T-helper 2 cell treated with Interferon-gamma antibody and Interleukin-4, amounts not matched to agents 5 μg/mL and 100 μg/mL, for 36 hours (primary cell): ENCODE measurements around the gene STARD5.

Experiments used
- DNase-seq: peaks from one replicate; pipeline ENCODE4 v3.0.0; 2021; ENCODE audit warnings: low spot score
- H3K27ac Mint-ChIP-seq: one replicate; pipeline ENCODE4 v1.8.0; 2021; ENCODE audit warnings: mild to moderate bottlenecking, mixed read lengths
- H3K27me3 Mint-ChIP-seq: one replicate; pipeline ENCODE4 v1.8.0; 2021; ENCODE audit warnings: low read depth, mixed read lengths
- H3K36me3 Mint-ChIP-seq: one replicate; pipeline ENCODE4 v1.8.0; 2021; ENCODE audit warnings: low read depth, mixed read lengths
- H3K4me1 Mint-ChIP-seq: one replicate; pipeline ENCODE4 v1.8.0; 2021; ENCODE audit warnings: low read depth, mixed read lengths
- H3K4me3 Mint-ChIP-seq: one replicate; pipeline ENCODE4 v1.8.0; 2022; ENCODE audit warnings: mild to moderate bottlenecking, moderate library complexity, mixed read lengths
- H3K9me3 Mint-ChIP-seq: one replicate; pipeline ENCODE4 v1.8.0; 2021; ENCODE audit warnings: mixed read lengths

Gene STARD5

DNA sequence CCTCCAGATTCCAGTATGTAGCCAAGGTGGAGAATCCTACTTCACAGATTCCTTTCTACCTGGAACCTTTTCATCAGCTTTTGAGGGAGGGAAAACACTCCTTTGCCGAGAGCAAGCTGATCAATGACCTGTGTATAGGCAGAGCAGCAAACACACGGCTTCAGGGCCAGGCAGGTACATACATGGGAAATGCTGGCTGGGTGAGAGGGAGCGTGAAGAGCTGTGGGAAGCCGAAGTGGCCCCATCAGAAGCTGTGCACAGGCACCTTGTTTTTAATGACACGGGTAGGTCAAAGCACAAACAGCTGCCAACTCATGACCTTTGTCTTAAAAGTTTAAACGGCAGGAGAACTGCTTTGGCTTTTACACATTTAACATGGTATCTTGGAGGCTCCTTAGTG lies 25.3 kb downstream of the STARD5 start:
- no peak for DNase-seq
- H3K9me3 Mint-ChIP-seq: no peaks in the 10 kb centered on the region
- H3K4me1 Mint-ChIP-seq: peaks cover 57% of the 10 kb centered on the region
- peak overlapping the region; percentile 97 for H3K27ac Mint-ChIP-seq
- H3K4me3 Mint-ChIP-seq: peak overlapping the region; percentile 97
- no peaks in the 10 kb centered on the region for H3K27me3 Mint-ChIP-seq
- peaks cover 74% of the 10 kb centered on the region for H3K36me3 Mint-ChIP-seq

DNA sequence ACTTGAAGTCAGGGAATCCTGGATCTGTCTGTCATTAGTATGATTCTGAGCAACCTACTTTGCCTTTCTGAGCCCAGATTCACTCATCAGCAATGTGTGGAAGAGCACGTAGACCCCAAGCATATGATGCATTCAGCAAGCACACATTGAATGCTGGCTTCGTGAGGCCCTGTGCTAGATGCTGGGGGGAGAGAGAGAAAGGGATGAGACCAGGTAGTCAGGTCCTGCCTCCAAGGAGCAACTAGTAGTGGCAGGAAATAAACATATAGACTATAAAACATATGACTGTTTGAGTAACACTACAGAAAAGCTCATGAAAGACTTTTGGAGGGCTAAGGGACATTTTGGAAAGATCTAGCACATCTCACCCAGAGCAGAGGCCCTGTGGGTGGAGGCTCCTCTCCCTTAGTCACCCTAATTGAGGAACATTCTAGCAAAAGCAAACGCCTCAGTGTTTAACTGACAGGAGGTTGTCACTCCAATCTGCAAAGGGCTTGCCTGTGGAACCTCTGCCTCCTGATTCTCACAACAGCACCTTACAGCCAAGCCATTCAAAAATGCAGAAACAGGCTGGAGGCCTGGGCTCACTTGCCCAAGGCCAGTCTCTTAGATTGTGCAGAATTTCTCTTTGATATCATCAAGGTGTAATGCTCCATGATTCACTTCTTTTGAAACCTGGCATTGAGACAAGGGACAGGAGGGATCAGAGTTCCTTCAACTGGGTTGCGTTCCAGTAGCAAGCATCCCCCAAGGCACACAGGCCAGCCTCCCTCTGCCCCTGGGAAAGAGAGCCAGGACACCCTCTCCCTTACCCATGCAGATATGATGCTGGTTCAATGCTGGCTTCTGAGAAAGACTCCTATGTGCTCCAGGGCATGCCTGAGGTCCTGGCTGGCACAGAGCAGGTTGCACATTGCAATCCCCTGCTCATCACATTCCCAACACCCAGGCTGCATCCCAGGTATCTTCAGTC lies 26.1 kb downstream of the STARD5 start:
- peaks cover 67% of the 10 kb centered on the region for H3K36me3 Mint-ChIP-seq
- no peaks in the 10 kb centered on the region for H3K9me3 Mint-ChIP-seq
- peak overlapping the region; percentile 97 for H3K4me3 Mint-ChIP-seq
- H3K27me3 Mint-ChIP-seq: no peaks in the 10 kb centered on the region
- no peak for DNase-seq
- H3K27ac Mint-ChIP-seq: peak overlapping the region; percentile 97
- peaks cover 52% of the 10 kb centered on the region for H3K4me1 Mint-ChIP-seq

DNA sequence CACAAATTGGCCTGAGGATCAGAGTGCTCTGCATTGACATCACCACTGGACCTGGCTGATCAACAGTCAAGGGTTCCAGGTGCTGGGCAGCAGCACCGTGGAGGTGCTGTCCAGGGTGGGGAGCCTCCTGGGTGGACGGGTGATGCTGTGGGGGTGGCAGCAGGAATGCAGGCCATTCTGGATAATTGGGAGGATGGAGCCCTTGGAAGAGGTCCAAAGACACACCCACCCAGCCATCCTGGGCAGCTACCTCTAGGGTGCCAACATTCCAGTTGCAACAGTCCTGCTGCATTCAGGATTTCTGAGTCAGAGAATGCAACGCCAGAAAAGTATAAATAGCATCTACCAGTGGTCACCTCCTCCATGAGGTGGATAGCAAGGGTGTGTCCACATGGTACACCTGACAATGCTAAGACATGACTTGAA lies 26.8 kb downstream of the STARD5 start:
- H3K4me1 Mint-ChIP-seq: peaks cover 52% of the 10 kb centered on the region
- peak overlapping the region; percentile 97 for H3K4me3 Mint-ChIP-seq
- peaks cover 59% of the 10 kb centered on the region for H3K36me3 Mint-ChIP-seq
- peak overlapping the region; percentile 97 for H3K27ac Mint-ChIP-seq
- H3K27me3 Mint-ChIP-seq: no peaks in the 10 kb centered on the region
- DNase-seq: no peak
- H3K9me3 Mint-ChIP-seq: no peaks in the 10 kb centered on the region

DNA sequence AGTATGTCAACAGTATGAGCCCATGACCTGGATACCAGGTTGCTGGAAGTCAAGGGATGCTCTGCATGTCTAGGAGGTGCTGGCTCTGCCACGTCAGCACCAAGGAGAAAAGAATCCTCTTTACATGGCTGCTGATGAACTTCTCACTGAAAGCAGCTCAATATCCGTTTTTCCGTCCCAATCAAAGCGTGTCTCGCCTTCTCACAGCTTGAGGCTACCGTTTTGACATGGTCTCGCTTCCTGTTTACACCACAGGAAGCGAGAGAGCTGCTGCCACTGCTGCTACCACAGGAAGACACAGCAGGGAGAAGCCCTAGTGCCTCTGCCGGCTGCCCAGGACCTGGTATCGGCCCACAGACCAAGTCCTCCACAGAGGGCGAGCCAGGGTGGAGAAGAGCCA lies 27.3 kb downstream of the STARD5 start:
- H3K27ac Mint-ChIP-seq: peak overlapping the region; percentile 97
- H3K36me3 Mint-ChIP-seq: peaks cover 54% of the 10 kb centered on the region
- no peaks in the 10 kb centered on the region for H3K27me3 Mint-ChIP-seq
- peak; percentile 83 for DNase-seq
- H3K4me3 Mint-ChIP-seq: peak overlapping the region; percentile 97
- no peaks in the 10 kb centered on the region for H3K9me3 Mint-ChIP-seq
- H3K4me1 Mint-ChIP-seq: peaks cover 51% of the 10 kb centered on the region

DNA sequence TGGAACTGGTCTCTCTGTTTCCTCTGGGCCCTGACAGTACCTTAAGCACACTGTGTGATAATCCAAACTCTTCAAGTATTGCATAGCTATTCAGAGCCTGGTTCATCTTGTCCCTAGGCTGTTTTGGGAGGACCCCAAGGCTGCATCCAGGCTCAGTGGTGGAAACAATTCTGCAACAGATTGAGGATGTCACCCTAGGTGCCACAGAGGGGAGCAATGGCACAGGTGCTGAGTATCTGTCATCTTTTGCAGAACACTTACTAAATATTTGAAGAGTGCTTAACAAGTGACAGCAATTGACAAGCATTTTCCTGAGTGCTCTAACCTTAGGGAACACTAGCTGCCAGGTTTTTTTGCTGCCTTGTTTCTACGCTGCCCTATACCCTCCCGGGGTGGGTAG lies 27.8 kb downstream of the STARD5 start:
- Mint-ChIP-seq H3K27ac (peak overlapping the region; percentile 97), H3K9me3 (no peaks in the 10 kb centered on the region), H3K4me3 (peak overlapping the region; percentile 97), H3K36me3 (peaks cover 50% of the 10 kb centered on the region), H3K27me3 (no peaks in the 10 kb centered on the region), H3K4me1 (peaks cover 53% of the 10 kb centered on the region)
- DNase-seq: no peak

DNA sequence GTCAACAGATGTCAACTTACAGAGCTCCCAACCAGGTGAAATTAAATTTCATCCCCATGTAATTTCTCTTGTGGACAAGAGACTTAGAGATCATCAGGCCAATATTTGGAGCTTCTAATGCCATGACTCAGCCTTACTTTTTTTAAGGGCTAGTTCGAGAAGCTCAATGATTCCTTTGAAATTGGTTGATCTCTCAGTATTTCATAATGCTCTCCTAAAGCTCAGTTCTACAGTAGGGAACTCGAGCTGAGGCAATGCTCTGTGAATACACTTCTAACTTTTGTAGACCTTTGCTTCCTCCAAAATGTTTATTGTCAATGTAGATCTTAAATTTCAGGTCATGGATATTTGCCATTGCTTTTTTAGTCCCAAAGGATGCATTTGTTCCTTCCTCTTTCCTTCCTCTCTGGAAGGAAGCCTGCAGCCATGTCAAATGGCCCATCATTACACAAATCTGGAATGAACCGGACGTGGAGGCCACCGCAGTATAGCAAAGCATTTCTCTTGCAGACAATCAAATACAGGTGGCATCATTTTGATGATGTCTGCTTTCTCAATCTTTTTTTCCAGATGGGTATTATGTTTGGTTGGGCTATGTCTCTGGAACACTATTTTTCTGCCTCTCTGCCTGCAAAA lies 28.3 kb downstream of the STARD5 start:
- DNase-seq: no peak
- Mint-ChIP-seq H3K9me3 (no peaks in the 10 kb centered on the region), H3K27me3 (no peaks in the 10 kb centered on the region), H3K4me1 (peaks cover 51% of the 10 kb centered on the region), H3K36me3 (peaks cover 44% of the 10 kb centered on the region), H3K4me3 (peak overlapping the region; percentile 97), H3K27ac (peak overlapping the region; percentile 97)

DNA sequence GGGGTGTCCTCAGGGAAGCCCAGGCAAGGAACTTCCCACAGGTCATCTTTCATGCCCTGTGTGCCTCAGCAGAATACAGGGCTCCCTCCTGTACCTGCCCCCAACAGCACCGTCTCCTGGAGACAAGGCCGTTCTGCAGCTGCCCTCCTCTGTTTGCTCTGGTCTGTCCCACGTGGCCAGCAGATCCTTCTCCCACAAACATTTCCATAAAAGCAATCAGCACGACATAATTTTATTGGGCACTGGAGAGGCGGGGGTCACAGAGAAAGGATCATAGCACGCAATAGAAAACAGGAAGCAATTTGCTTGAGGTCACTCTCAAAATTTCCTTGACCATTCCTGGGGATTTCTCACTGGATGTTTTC lies 29.4 kb downstream of the STARD5 start:
- peaks cover 51% of the 10 kb centered on the region for H3K4me1 Mint-ChIP-seq
- no peak for DNase-seq
- no peaks in the 10 kb centered on the region for H3K9me3 Mint-ChIP-seq
- peak overlapping the region; percentile 97 for H3K4me3 Mint-ChIP-seq
- H3K36me3 Mint-ChIP-seq: peaks cover 33% of the 10 kb centered on the region
- H3K27me3 Mint-ChIP-seq: no peaks in the 10 kb centered on the region
- H3K27ac Mint-ChIP-seq: peak overlapping the region; percentile 97

DNA sequence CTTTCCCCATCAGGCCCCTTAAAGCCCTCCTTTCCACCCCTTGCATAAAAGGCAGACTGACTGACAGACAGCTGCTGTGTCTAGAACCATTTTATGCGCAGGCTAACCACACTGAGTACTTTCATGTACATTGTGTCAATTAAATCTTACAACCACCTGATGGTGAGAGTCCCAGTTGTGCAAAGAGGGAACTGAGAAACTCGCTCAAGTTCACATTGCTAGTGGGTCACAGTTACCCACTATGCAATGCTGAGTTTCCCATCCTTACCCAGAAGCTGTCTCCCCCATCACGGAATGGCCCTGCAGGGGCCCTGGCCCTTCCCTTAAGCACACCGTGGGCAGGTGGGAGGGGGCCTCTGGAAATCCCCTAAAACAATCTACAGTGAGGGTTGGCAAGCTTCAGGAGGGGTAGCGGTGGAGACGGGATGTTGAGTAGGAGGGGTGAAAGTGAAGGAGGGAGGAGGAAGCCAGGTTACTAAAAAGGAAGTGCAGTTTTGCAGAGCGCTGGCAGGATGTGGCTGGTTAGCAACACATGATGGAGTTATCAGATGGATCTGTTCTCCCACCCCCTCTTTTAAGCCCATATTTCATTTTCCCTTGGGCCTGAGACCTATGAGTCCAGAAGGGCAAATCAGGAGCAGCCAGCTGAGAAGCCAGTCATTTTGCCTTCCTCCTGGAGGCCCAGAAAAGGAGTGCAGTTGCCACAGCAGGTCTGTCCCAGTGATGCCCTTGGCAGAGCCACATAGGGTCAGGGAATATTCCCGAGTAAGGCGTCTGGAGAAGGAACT lies 30.0 kb downstream of the STARD5 start:
- Mint-ChIP-seq H3K36me3 (peaks cover 27% of the 10 kb centered on the region), H3K27me3 (no peaks in the 10 kb centered on the region), H3K4me1 (peaks cover 48% of the 10 kb centered on the region), H3K27ac (peak overlapping the region; percentile 97), H3K9me3 (no peaks in the 10 kb centered on the region), H3K4me3 (peak overlapping the region; percentile 97)
- peak; percentile 83 for DNase-seq

DNA sequence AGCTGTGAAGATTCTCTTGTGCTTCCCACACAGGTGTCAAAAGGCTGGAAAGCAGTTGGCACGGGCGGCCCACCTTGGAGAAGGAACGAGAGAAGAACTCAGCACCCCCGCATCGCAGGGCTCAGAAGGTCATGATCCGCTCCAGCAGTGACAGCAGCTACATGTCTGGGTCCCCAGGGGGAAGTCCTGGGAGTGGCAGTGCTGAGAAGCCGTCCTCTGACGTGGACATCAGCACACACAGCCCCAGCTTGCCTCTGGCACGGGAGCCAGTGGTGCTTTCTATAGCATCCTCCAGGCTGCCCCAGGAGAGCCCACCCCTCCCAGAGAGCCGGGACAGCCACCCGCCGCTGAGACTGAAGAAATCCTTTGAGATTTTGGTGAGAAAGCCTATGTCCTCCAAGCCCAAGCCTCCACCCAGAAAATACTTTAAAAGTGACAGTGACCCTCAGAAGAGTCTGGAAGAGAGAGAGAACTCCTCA lies 31.4 kb downstream of the STARD5 start:
- Mint-ChIP-seq H3K27ac (peak overlapping the region; percentile 97), H3K36me3 (peaks cover 18% of the 10 kb centered on the region), H3K4me1 (peaks cover 56% of the 10 kb centered on the region), H3K4me3 (peak overlapping the region; percentile 97), H3K9me3 (no peaks in the 10 kb centered on the region), H3K27me3 (no peaks in the 10 kb centered on the region)
- no peak for DNase-seq

DNA sequence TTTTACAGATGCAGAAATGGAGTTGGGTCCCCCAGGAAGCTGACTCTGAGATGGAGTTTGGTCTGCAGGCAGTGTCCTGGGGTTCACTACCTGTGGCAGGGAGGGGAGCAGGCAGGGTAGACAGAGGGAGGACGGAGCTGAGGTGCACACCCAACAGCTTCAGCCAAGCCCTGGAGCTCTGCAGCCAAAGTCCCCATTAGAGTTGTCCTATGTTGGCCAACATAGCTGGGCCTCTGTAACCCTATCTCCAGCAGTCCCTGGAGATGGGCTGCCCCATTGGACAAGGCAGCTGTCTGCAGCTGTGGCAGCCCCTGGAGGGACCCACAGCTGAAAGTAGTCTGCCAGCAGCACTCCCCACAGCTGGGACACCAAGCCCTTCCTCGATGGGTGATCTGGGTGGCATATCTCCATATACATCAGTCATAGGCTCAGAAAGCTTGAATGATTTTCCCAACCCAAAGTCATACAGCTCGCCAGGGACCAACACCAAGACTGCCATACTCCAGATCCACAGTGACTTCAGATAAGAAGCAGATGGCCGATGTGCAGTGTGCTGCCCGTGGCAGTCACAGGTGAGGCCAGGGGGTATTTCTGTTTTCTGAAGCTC lies 31.9 kb downstream of the STARD5 start:
- H3K27me3 Mint-ChIP-seq: no peaks in the 10 kb centered on the region
- peaks cover under 1% of the 10 kb centered on the region for H3K9me3 Mint-ChIP-seq
- peak overlapping the region; percentile 97 for H3K4me3 Mint-ChIP-seq
- no peak for DNase-seq
- H3K36me3 Mint-ChIP-seq: peaks cover 13% of the 10 kb centered on the region
- H3K27ac Mint-ChIP-seq: peak overlapping the region; percentile 97
- peaks cover 58% of the 10 kb centered on the region for H3K4me1 Mint-ChIP-seq

DNA sequence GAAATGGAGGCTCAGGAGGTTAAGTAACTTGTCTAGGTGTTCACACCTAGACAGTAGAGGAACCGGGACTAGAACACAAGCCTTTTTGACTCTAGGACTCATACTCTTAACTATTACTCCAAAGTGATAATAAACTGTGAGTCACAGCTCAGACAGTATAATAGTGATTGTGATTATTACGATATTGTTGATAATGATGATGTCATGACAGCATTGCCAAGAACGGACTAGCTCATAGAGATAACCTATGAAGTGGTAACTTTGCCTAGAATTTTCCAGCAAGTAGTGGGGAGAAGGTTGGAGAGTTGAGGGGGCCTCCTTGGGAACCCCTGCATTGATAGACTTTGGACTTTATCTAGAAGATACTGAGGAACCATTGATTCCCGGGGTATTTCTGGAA lies 34.0 kb downstream of the STARD5 start:
- Mint-ChIP-seq H3K9me3 (peaks cover 4% of the 10 kb centered on the region), H3K36me3 (peaks cover 9% of the 10 kb centered on the region), H3K27ac (no peak overlapping the region), H3K27me3 (no peaks in the 10 kb centered on the region), H3K4me3 (no peak overlapping the region), H3K4me1 (peaks cover 67% of the 10 kb centered on the region)
- no peak for DNase-seq

DNA sequence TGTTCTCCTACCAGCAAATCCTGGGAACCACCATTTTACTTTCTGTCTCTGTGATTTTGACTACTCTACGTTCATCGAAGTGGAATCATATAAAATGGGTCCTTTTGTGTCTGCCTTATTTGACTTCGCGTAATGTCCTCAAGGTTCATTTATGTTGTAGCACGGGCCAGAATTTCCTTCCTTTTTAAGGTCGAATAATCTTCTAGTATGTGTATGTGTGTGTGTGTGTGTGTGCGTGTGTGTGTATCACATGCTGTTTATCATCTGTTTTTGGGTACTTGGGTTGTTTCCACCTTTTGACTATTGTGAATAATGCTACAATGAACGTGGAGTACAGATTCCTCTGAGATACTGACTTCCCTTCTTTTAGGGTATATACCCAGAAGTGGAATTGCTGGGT lies 35.3 kb downstream of the STARD5 start:
- Mint-ChIP-seq H3K27ac (no peak overlapping the region), H3K4me3 (no peak overlapping the region)
- no peak for DNase-seq

DNA sequence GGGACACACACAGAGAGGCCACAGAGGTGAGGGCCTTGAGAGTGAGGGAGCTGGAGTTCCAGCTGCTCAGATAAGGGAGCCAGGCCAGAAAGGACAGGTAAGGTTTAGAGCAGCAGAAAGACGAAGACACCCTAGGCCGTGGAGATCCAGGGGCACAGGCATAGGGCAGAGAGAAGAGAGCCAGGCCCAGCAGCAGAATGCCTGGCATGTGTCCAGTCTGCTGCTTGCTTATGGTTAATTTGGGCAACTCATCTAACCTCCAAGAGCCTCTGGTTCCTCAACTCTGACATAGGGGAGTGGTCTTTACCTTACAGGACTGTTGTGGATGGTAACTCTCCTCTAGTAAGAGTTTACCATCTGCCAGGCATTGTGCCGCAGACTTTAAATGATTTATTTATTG lies 35.9 kb downstream of the STARD5 start:
- no peak for DNase-seq
- H3K27me3 Mint-ChIP-seq: no peaks in the 10 kb centered on the region
- H3K36me3 Mint-ChIP-seq: peaks cover 7% of the 10 kb centered on the region
- H3K4me3 Mint-ChIP-seq: no peak overlapping the region
- H3K9me3 Mint-ChIP-seq: peaks cover 4% of the 10 kb centered on the region
- H3K4me1 Mint-ChIP-seq: peaks cover 59% of the 10 kb centered on the region
- H3K27ac Mint-ChIP-seq: no peak overlapping the region

More for the DNA sequence above, 35.3 kb downstream of the STARD5 start:
- H3K9me3 Mint-ChIP-seq: peaks cover 4% of the 10 kb centered on the region
- H3K4me1 Mint-ChIP-seq: peaks cover 61% of the 10 kb centered on the region
- peaks cover 7% of the 10 kb centered on the region for H3K36me3 Mint-ChIP-seq
- no peaks in the 10 kb centered on the region for H3K27me3 Mint-ChIP-seq
